ENCODE measurements around the gene ITGBL1.

- TF ChIP-seq CTCF (IDR thresholded peaks at IDR 0.05) (no peak), POLR2A (IDR thresholded peaks at IDR 0.05) (no peak), EP300 (IDR thresholded peaks at IDR 0.05) (no peak)
Measured at GRCh38 chr13:101624210-101624922, 171.9 kb downstream of the ITGBL1 start.

Data from stomach (tissue), 4 donors.